SU-DHL-6 (cell line): Measurements from ENCODE around the gene KREMEN1.

Experiments used
- H2AFZ ChIP-seq: fragments of 200-600 bp; sonication (generic); 2 replicates; pipeline ENCODE4 v1.6.1; 2014; ENCODE audit warnings: low read depth, mild to moderate bottlenecking, moderate library complexity, mixed read lengths, antibody characterized with exemption, low read length; ENCODE audit not compliant: severe bottlenecking
- H3F3A ChIP-seq: fragments of 200-600 bp; shearing (Covaris generic); 2 replicates; pipeline ENCODE4 v1.6.0; 2016; ENCODE audit warnings: antibody characterized with exemption, mild to moderate bottlenecking; ENCODE audit not compliant: insufficient read depth
- H3K27ac ChIP-seq: fragments of 200-600 bp; sonication (generic); 2 replicates; pipeline ENCODE4 v1.5.1; 2016; ENCODE audit warnings: low read depth, mild to moderate bottlenecking, low read length, moderate library complexity, mixed read lengths
- H3K27me3 ChIP-seq: fragments of 200-600 bp; sonication (generic), shearing (Covaris generic); 2 replicates; pipeline ENCODE4 v1.6.0; 2014; ENCODE audit warnings: mild to moderate bottlenecking, low read length
- H3K36me3 ChIP-seq: fragments of 200-600 bp; sonication (generic); 2 replicates; pipeline ENCODE4 v1.6.1; 2014; ENCODE audit warnings: mild to moderate bottlenecking, low read length, mixed read lengths
- H3K4me2 ChIP-seq: fragments of 300-600, 200-600 bp; shearing (Covaris generic), sonication (generic); 2 replicates; pipeline ENCODE4 v1.6.0; 2014; ENCODE audit warnings: low read length, low read depth, mild to moderate bottlenecking; ENCODE audit not compliant: poor library complexity, severe bottlenecking
- H3K4me3 ChIP-seq: fragments of 200-600 bp; sonication (generic); 2 replicates; pipeline ENCODE4 v1.5.1; 2014; ENCODE audit warnings: antibody characterized with exemption, low read length, mild to moderate bottlenecking, mixed read lengths; ENCODE audit not compliant: insufficient read depth, poor library complexity, severe bottlenecking
- H3K79me2 ChIP-seq: fragments of 200-600 bp; sonication (generic); 2 replicates; pipeline ENCODE4 v1.6.1; 2014; ENCODE audit warnings: mild to moderate bottlenecking, low read length, moderate library complexity; ENCODE audit not compliant: insufficient read depth
- H3K9ac ChIP-seq: fragments of 200-600 bp; sonication (generic); 2 replicates; pipeline ENCODE4 v1.7.0; 2014; ENCODE audit warnings: mild to moderate bottlenecking, low read length
- H3K9me2 ChIP-seq: fragments of 200-600 bp; sonication (generic); replicated peaks from 2 replicates; pipeline ENCODE4 v1.6.1; 2014; ENCODE audit warnings: low read length; ENCODE audit not compliant: insufficient read depth
- H3K9me3 ChIP-seq: fragments of 200-600 bp; sonication (generic); 2 replicates; pipeline ENCODE4 v1.6.1; 2014; ENCODE audit warnings: low read length, mixed read lengths; ENCODE audit not compliant: insufficient read depth
- H4K20me1 ChIP-seq: fragments of 200-600 bp; sonication (generic); 2 replicates; pipeline ENCODE4 v1.6.1; 2014; ENCODE audit warnings: low read depth, mild to moderate bottlenecking, antibody characterized with exemption, low read length, moderate library complexity, mixed read lengths
- EZH2phosphoT487 ChIP-seq: fragments of 200-600 bp; sonication (generic), shearing (Covaris generic); conservative IDR thresholded peaks from 2 replicates; pipeline ENCODE4 v1.6.1; 2018; ENCODE audit warnings: mild to moderate bottlenecking, antibody characterized with exemption, low read length, moderate library complexity, mixed read lengths
- TF ChIP-seq, protein P1 (sequence below): fragments of 200-600 bp; sonication (generic); IDR thresholded peaks from one replicate; pipeline ENCODE4 v1.5.1; 2017; ENCODE audit warnings: antibody characterized with exemption, mild to moderate bottlenecking, low read length, moderate library complexity; ENCODE audit not compliant: insufficient read depth, poor library complexity, severe bottlenecking

KREMEN1 gene

DNA sequence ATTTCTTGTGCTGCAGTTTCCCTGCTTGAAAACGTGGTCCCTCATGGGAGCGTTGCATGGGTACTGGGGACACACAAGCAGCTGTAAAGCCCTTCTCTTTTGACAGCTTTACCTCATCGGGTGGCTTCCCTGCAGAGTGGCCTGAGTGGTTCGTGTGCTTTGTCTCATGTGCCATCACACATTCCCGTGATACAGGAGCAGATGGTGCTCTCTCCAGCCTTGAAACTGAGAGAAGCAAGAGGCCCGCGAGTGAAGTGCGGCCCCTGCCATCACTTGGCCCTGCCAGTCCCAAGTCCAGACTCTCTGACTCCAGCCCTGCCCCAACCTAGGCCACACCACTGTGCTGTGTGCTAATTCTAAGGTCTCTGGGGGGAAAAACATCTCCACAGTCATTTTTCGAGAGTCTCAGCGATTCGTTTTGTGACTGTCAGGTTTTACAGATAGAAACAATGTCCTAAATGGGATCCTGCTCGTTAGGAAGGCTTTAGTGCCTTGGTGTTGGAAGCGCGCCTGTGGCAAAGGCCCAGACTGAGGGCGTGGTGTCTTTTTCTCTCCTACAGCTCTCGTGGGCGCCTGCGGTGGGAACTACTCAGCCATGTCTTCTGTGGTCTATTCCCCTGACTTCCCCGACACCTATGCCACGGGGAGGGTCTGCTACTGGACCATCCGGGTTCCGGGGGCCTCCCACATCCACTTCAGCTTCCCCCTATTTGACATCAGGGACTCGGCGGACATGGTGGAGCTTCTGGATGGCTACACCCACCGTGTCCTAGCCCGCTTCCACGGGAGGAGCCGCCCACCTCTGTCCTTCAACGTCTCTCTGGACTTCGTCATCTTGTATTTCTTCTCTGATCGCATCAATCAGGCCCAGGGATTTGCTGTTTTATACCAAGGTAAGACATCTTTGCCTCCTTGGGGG lies 64.2 kb downstream of the KREMEN1 start:
- no peak for TF ChIP-seq EZH2phosphoT487
- TF ChIP-seq, protein P1, sequence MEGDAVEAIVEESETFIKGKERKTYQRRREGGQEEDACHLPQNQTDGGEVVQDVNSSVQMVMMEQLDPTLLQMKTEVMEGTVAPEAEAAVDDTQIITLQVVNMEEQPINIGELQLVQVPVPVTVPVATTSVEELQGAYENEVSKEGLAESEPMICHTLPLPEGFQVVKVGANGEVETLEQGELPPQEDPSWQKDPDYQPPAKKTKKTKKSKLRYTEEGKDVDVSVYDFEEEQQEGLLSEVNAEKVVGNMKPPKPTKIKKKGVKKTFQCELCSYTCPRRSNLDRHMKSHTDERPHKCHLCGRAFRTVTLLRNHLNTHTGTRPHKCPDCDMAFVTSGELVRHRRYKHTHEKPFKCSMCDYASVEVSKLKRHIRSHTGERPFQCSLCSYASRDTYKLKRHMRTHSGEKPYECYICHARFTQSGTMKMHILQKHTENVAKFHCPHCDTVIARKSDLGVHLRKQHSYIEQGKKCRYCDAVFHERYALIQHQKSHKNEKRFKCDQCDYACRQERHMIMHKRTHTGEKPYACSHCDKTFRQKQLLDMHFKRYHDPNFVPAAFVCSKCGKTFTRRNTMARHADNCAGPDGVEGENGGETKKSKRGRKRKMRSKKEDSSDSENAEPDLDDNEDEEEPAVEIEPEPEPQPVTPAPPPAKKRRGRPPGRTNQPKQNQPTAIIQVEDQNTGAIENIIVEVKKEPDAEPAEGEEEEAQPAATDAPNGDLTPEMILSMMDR: no peak

DNA sequence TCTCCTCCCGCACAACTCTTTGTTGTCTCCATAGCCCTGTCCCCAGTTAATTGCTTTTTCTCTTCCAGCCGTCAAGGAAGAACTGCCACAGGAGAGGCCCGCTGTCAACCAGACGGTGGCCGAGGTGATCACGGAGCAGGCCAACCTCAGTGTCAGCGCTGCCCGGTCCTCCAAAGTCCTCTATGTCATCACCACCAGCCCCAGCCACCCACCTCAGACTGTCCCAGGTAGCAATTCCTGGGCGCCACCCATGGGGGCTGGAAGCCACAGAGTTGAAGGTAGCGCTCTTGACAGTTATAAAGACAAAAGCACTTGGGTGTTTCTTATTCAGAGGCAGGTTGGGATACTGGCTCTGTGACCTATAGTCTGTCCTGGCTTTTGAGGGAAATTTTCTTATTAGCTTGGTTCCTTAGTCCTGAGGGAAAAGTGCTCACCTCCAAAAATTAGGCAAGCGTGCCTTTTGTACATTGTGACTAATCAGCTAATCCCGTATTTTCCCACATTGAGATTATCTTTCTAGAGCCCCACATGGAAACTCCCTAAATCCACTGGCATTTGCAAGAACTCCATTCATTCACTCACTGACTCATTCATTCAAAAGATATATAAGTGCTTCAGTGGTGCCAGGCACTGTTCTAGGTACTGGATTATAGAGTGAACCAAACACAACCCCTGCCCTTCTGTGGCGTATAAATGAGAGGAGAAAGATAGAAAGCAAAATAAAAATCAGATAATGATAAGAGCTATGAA lies 65.9 kb downstream of the KREMEN1 start:
- Histone ChIP-seq H3K4me3 (no peak overlapping the region), H3K36me3 (no peaks in the 10 kb centered on the region), H3K9ac (no peak overlapping the region), H3K4me2 (no peak overlapping the region), H4K20me1 (no peaks in the 10 kb centered on the region), H3K27ac (no peak overlapping the region), H3K9me2 (no peaks in the 10 kb centered on the region), H3K9me3 (no peaks in the 10 kb centered on the region), H3K79me2 (no peaks in the 10 kb centered on the region), H2AFZ (no peak overlapping the region), H3K27me3 (no peaks in the 10 kb centered on the region), H3F3A (no peaks in the 10 kb centered on the region)
- TF ChIP-seq EZH2phosphoT487: no peak
- TF ChIP-seq, protein P1: no peak

More for the DNA sequence above, 64.2 kb downstream of the KREMEN1 start:
- no peak overlapping the region for H2AFZ ChIP-seq
- no peaks in the 10 kb centered on the region for H3K9me3 ChIP-seq
- H3K4me3 ChIP-seq: no peak overlapping the region
- no peak overlapping the region for H3K27ac ChIP-seq
- no peaks in the 10 kb centered on the region for H3K27me3 ChIP-seq
- no peaks in the 10 kb centered on the region for H3K36me3 ChIP-seq
- no peak overlapping the region for H3K4me2 ChIP-seq
- H4K20me1 ChIP-seq: no peaks in the 10 kb centered on the region
- no peaks in the 10 kb centered on the region for H3K9me2 ChIP-seq
- H3F3A ChIP-seq: no peaks in the 10 kb centered on the region
- no peaks in the 10 kb centered on the region for H3K79me2 ChIP-seq
- H3K9ac ChIP-seq: no peak overlapping the region

DNA sequence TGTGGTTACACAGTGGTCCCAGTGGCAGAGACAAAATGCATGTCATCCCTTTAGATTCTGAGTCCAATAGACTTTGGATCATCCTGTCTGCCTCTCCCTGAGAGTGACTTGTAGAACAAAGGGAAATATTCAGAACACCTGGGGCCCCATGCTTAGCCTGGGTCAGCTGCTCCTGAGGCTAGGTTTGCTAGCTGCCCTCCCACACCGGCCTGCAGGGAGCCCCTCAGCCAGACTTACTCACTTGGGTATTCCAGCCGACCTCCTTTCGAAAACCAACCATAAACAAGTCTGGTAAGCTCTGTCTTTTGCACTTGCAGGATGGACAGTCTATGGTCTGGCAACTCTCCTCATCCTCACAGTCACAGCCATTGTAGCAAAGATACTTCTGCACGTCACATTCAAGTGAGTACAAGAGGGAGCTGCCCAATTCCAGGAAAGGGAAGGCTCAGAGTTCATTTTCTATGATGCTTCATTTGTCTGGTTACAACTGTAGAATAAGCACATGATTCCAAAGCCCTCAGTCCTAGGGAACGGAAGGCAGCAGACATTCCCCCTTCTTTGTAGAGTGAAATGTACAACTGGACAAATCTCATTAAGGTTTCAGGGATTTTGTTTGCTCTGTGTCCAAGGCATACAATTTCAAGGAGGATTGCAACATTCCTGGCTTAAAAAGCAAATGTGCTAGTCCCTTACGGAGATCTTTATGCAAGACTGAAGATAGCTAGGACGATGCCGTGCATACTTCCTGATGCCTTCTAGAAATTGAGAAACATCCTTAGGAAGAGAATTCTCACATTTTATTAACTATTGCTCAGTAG lies 67.3 kb downstream of the KREMEN1 start:
- no peaks in the 10 kb centered on the region for H3K9me2 ChIP-seq
- TF ChIP-seq, protein P1: no peak
- TF ChIP-seq EZH2phosphoT487: no peak
- H3K9ac ChIP-seq: no peak overlapping the region
- H3K27ac ChIP-seq: no peak overlapping the region
- H2AFZ ChIP-seq: no peak overlapping the region
- no peak overlapping the region for H3K4me2 ChIP-seq
- H4K20me1 ChIP-seq: no peaks in the 10 kb centered on the region
- no peaks in the 10 kb centered on the region for H3K27me3 ChIP-seq
- no peaks in the 10 kb centered on the region for H3K9me3 ChIP-seq
- no peaks in the 10 kb centered on the region for H3F3A ChIP-seq
- no peaks in the 10 kb centered on the region for H3K79me2 ChIP-seq
- no peaks in the 10 kb centered on the region for H3K36me3 ChIP-seq
- H3K4me3 ChIP-seq: no peak overlapping the region
